GM12865 (cell line): ENCODE results near the gene EIF3L.

ENCODE experiments used
- DNase-seq: peaks from one replicate; pipeline ENCODE4 v3.0.0; 2010; ENCODE audit warnings: low read depth
- H3K4me3 ChIP-seq: 2 replicates; pipeline ENCODE4 v1.5.1; 2011; ENCODE audit warnings: mild to moderate bottlenecking, low read depth, low read length, control low read depth
- CTCF ChIP-seq: IDR thresholded peaks from 2 replicates; pipeline ENCODE4 v1.5.1; 2011; ENCODE audit warnings: low read length, control low read depth, low read depth, inconsistent platforms; ENCODE audit not compliant: insufficient read depth; ENCODE audit errors: missing control alignments

EIF3L gene

DNA sequence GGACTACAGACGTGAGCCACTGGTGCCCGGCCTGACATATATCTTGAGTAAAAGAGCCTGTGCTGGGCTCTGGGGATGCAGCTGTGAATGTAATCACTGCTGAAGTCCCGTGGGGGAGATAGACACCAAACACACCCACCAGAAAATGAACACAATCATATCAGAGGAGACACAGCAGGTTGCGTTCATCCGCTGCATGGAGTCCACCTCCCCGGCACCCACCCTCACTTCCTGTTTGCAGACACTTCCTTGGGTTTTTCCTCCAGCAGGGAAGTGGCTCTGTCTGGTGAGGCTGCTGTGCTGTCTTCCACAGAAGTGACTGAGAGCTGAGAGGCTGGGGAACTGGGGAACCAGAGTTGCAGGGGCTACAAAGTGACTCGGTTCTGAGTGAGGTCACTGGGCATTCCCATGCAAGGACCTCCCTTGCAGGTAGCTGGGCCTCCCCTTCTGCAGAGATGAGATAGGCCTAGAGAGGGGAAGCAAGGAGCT is 64.1 kb downstream of the EIF3L start:
- DNase-seq, result no peak
- no peak for TF ChIP-seq CTCF
- H3K4me3 ChIP-seq, result no peak overlapping the region

DNA sequence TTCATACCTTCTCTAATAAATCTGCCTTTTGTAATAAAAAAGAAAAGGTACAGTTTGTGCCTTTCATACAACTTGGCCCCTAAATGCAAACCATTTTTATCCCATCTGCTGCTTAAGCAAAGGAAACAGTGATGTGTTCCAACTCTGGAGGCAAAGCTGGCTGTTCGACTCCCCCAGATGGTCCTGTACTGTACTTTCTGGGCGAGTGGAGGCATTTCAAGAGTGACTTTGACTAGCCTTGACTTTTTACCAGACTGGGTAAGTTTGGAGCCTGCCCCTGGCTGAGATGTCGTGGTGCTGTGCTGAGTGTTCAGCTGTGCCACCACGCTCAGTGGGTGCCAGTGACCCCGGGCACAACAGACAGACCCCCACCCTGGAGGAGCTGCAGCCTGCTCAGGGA is 67.1 kb downstream of the EIF3L start:
- no peak for DNase-seq
- no peak for TF ChIP-seq CTCF

GRCh38 chr22:37917874-37918548 is 68.8 kb downstream of the EIF3L start:
- H3K4me3 ChIP-seq, result no peak overlapping the region
- DNase-seq, result no peak
- TF ChIP-seq CTCF, result no peak

More for the DNA sequence above, 67.1 kb downstream of the EIF3L start:
- H3K4me3 ChIP-seq, result no peak overlapping the region

GRCh38 chr22:37918580-37919270 is 69.5 kb downstream of the EIF3L start:
- no peak for DNase-seq
- H3K4me3 ChIP-seq, result no peak overlapping the region
- no peak for TF ChIP-seq CTCF

DNA sequence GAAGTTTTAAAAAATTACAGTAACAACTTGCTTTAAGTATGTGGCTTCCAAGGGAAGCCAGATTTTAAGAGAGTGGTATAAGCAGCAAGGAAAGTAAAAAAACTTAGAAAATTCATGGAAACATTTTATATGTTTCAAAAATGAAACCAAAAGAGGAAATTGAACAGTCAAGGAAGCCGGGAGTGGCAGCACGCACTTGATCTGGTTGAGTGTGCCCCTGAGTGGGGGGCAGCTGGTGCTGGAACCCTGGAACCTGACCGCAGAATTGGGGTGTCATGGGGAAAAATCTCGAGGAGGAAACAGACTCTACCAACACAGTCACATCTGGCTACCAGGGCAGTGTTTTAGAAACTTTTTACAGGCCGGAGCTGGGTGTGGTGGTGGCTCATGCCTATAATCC is 70.9 kb downstream of the EIF3L start:
- DNase-seq, result no peak
- TF ChIP-seq CTCF, result no peak
- no peak overlapping the region for H3K4me3 ChIP-seq

GRCh38 chr22:37922191-37922590 is 73.0 kb downstream of the EIF3L start:
- TF ChIP-seq CTCF, result no peak
- DNase-seq, result no peak
- H3K4me3 ChIP-seq, result no peak overlapping the region
